ENCODE results near the gene CHI3L2.

The CHI3L2 gene

DNA sequence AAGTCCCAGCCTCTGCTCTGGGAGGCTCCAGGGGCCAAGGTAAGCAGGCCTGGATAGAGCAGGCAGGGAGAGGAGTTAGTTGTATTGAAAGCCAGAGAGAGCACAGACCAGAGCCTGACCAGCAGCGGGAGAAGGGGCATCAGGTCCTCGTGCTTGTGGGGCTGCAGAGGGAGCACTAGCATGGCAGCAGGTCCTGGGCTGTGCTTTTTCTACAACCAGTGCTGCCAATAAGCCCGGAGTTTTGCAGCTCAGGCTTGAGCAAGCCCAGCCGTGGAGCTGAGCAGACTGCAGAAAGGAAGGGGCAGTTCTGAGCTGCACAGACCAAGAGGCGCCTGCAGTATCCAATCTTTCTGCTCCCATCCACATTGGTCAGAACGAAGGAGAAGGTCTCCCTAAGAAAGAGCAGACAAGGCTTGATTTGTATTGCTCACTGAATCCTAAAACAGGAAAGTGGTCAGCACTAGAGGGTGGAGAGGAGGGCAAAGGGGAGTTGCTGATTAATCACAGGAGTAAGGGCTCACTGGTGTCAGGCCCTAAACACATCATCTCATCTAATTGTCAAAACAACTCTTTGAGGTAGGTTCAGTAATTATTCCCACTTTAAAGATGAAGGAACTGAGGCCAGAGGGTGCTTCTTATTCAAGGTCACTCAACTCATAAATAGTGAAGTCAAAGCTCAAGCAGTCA lies 29.8 kb upstream of the CHI3L2 start:
- H3K9me3 ChIP-seq (ENCODE audit: low read length) = no peaks in the 10 kb centered on the region
- no peaks in the 10 kb centered on the region for H3K27me3 ChIP-seq (ENCODE audit: insufficient read depth, low read length)
- TF ChIP-seq EZH2 (IDR thresholded peaks at IDR 0.05; ENCODE audit: borderline replicate concordance, low read length) = no peak
- TF ChIP-seq, protein P1, sequence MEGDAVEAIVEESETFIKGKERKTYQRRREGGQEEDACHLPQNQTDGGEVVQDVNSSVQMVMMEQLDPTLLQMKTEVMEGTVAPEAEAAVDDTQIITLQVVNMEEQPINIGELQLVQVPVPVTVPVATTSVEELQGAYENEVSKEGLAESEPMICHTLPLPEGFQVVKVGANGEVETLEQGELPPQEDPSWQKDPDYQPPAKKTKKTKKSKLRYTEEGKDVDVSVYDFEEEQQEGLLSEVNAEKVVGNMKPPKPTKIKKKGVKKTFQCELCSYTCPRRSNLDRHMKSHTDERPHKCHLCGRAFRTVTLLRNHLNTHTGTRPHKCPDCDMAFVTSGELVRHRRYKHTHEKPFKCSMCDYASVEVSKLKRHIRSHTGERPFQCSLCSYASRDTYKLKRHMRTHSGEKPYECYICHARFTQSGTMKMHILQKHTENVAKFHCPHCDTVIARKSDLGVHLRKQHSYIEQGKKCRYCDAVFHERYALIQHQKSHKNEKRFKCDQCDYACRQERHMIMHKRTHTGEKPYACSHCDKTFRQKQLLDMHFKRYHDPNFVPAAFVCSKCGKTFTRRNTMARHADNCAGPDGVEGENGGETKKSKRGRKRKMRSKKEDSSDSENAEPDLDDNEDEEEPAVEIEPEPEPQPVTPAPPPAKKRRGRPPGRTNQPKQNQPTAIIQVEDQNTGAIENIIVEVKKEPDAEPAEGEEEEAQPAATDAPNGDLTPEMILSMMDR (IDR thresholded peaks at IDR 0.05; ENCODE audit: low read length) = peak; percentile 52
- no peaks in the 10 kb centered on the region for H4K20me1 ChIP-seq (ENCODE audit: insufficient read depth, low read length)
- 0 out of 2 replicates have a peak overlapping the region, but pooled peaks have one; percentile 19 for H3K9ac ChIP-seq (ENCODE audit: low read length)
- H3K4me3 ChIP-seq (ENCODE audit: low read depth, low read length, poor library complexity, severe bottlenecking) = no peak overlapping the region
- no peak overlapping the region for H3K4me2 ChIP-seq (ENCODE audit: low read length)
- H3K27ac ChIP-seq (ENCODE audit: low read depth, low read length, poor library complexity, severe bottlenecking) = peak overlapping the region; percentile 89
- H3K4me1 ChIP-seq (ENCODE audit: insufficient read depth, low read length, severe bottlenecking) = peaks cover 58% of the 10 kb centered on the region
- no peak overlapping the region for H2AFZ ChIP-seq (ENCODE audit: low read length)
- H3K9me2 ChIP-seq (ENCODE audit: low read depth, low read length) = no peaks in the 10 kb centered on the region
- no peaks in the 10 kb centered on the region for H3F3A ChIP-seq (ENCODE audit: insufficient read depth, low read length)
- peaks cover 97% of the 10 kb centered on the region for H3K36me3 ChIP-seq (ENCODE audit: insufficient read depth, low read length)
- H3K79me2 ChIP-seq (ENCODE audit: insufficient read depth, low read length) = 0 out of 2 replicates have a peak, but pooled peaks cover 7% of the 10 kb centered on the region

DNA sequence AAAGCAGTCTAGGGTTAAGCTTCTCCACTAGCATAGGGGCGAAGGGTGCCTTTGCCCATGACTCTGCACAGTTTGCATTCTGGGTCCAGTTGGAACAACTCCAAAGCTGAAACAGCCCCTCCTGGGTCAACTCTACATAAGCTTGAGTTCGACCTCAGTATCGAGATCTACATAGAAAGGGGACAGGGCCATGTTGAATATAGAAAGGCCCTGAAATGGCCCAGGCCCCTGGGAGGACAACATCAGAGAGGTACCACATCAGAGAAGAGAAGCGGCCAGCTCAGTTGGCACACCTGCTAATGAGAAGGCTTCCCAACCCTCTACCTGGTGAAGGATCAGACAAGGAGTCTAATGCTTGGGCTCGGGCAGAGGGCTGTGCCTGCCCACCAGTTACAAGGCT lies 28.7 kb upstream of the CHI3L2 start:
- TF ChIP-seq, protein P1 (IDR thresholded peaks at IDR 0.05; ENCODE audit: low read length) = no peak
- no peak for TF ChIP-seq EZH2 (IDR thresholded peaks at IDR 0.05; ENCODE audit: borderline replicate concordance, low read length)
- Histone ChIP-seq H3K9ac (ENCODE audit: low read length) (peak overlapping the region; percentile 35; the same call in 1 of the 2 replicates), H3K4me1 (ENCODE audit: insufficient read depth, low read length, severe bottlenecking) (peaks cover 63% of the 10 kb centered on the region), H3K36me3 (ENCODE audit: insufficient read depth, low read length) (peaks cover 86% of the 10 kb centered on the region), H3K27me3 (ENCODE audit: insufficient read depth, low read length) (no peaks in the 10 kb centered on the region), H2AFZ (ENCODE audit: low read length) (no peak overlapping the region), H3K79me2 (ENCODE audit: insufficient read depth, low read length) (peaks cover 10% of the 10 kb centered on the region; the same call in 1 of the 2 replicates), H3K4me2 (ENCODE audit: low read length) (no peak overlapping the region; the same call in 1 of the 2 replicates), H4K20me1 (ENCODE audit: insufficient read depth, low read length) (no peaks in the 10 kb centered on the region), H3K9me3 (ENCODE audit: low read length) (no peaks in the 10 kb centered on the region), H3F3A (ENCODE audit: insufficient read depth, low read length) (no peaks in the 10 kb centered on the region), H3K27ac (ENCODE audit: low read depth, low read length, poor library complexity, severe bottlenecking) (peak overlapping the region; percentile 89), H3K9me2 (ENCODE audit: low read depth, low read length) (no peaks in the 10 kb centered on the region), H3K4me3 (ENCODE audit: low read depth, low read length, poor library complexity, severe bottlenecking) (no peak overlapping the region)

DNA sequence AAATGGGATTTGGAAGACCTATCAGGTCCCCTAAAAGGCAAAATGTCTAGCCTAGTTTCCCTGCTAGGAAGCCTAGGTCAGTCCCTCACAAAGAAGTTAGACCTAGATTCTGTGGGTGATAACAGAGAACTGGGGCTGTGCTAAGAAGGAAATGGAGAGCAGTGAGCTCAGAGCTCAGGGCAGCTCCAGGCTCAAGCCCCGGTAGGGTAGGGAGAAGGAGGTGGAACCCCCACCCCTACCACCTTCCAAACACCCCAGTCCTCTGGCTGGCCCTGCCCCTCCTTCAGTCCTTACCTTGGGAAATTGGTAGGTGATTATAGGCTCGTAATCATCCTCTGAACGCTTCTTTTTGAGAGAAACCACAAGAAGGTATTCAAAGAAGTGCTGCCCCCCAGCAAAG lies 28.2 kb upstream of the CHI3L2 start:
- Histone ChIP-seq H3K9me3 (ENCODE audit: low read length) (no peaks in the 10 kb centered on the region), H3K4me3 (ENCODE audit: low read depth, low read length, poor library complexity, severe bottlenecking) (no peak overlapping the region), H4K20me1 (ENCODE audit: insufficient read depth, low read length) (no peaks in the 10 kb centered on the region), H3K27ac (ENCODE audit: low read depth, low read length, poor library complexity, severe bottlenecking) (peak overlapping the region; percentile 89), H3F3A (ENCODE audit: insufficient read depth, low read length) (no peaks in the 10 kb centered on the region), H3K36me3 (ENCODE audit: insufficient read depth, low read length) (peaks cover 81% of the 10 kb centered on the region), H2AFZ (ENCODE audit: low read length) (no peak overlapping the region), H3K4me1 (ENCODE audit: insufficient read depth, low read length, severe bottlenecking) (peaks cover 68% of the 10 kb centered on the region), H3K9me2 (ENCODE audit: low read depth, low read length) (no peaks in the 10 kb centered on the region), H3K9ac (ENCODE audit: low read length) (peak overlapping the region; percentile 35), H3K79me2 (ENCODE audit: insufficient read depth, low read length) (peaks cover 10% of the 10 kb centered on the region; the same call in 1 of the 2 replicates), H3K27me3 (ENCODE audit: insufficient read depth, low read length) (no peaks in the 10 kb centered on the region), H3K4me2 (ENCODE audit: low read length) (no peak overlapping the region; the same call in 1 of the 2 replicates)
- no peak for TF ChIP-seq EZH2 (IDR thresholded peaks at IDR 0.05; ENCODE audit: borderline replicate concordance, low read length)
- TF ChIP-seq, protein P1 (IDR thresholded peaks at IDR 0.05; ENCODE audit: low read length) = no peak
